Epidermal melanocyte (primary cell): ENCODE results near the gene ARHGEF37.
"Not testable (repeated sequence)": the region's sequence is repeated elsewhere in the genome, so short reads cannot be mapped to it uniquely, and the experiment has no call there.

Experiments used
- DNase-seq: peaks from one replicate; pipeline ENCODE4 v3.0.0; 2011; ENCODE audit warnings: low spot score; ENCODE audit not compliant: insufficient read length

Gene ARHGEF37, protein sequence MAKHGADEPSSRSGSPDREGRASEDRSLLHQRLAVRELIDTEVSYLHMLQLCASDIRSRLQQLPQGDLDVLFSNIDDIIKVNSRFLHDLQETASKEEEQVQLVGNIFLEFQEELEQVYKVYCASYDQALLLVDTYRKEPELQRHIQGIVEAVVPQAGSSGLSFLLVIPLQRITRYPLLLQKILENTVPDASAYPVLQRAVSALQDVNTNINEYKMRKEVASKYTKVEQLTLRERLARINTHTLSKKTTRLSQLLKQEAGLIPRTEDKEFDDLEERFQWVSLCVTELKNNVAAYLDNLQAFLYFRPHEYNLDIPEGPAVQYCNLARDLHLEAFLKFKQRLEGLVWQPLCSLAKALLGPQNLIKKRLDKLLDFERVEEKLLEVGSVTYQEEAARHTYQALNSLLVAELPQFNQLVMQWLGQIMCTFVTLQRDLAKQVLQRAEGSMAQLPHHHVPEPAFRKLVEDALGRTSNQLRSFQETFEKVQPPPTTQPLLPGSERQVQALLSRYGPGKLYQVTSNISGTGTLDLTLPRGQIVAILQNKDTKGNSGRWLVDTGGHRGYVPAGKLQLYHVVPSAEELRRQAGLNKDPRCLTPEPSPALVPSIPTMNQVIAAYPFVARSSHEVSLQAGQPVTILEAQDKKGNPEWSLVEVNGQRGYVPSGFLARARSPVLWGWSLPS

GRCh38 chr5:149581192-149581861 lies at the start of gene ARHGEF37:
Gene ARHGEF37 (plus strand): TSS chr5:149581498. CDS start chr5:149597770, 16,272 bp downstream.
- no peak for DNase-seq

GRCh38 chr5:149532413-149532812 lies 48.9 kb upstream of the ARHGEF37 start:
- DNase-seq = no peak

DNA sequence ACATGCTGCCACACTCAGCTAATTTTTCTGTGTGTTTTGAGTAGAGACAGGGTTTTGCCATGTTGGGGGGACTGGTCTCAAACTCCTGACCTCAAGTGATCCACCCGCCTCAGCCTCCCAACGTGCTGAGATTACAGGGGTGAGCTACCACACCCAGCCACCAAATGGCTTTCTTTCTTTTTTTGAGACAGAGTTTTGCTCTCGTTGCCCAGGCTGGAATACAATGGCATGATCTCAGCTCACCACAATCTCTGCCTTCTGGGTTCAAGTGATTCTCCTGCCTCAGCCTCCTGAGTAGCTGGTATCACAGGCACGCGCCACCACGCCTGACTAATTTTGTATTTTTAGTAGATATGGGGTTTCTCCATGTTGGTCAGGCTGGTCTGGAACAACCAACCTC lies 45.5 kb upstream of the ARHGEF37 start:
- DNase-seq = not testable (repeated sequence)

DNA sequence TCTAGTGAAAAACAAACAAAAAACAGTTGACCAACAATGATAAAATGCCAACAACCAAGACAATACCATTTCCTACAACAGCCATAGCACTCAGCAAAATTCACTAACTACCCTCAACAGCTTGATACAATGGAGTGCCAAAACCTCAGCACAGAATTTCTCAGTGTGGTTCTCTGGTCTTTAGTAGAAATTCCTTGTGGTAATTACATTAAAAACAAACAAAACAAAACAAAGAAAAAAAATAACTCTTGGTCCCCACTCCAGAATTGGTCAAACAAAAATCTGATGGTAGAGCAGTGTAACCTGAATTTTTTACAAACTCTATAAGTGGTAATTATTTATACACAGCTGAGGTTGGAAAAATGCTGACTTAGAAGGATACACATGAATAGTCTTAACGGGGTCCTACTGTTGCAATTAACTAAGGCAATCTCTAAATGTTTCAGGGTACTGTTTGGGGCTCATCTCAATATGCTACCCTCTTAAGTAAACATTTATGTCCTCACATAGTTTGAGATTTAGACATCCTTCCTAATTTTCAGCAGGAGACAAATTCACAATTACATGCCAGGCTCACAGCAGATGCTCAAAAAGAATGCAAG lies 43.8 kb upstream of the ARHGEF37 start:
- DNase-seq = no peak

DNA sequence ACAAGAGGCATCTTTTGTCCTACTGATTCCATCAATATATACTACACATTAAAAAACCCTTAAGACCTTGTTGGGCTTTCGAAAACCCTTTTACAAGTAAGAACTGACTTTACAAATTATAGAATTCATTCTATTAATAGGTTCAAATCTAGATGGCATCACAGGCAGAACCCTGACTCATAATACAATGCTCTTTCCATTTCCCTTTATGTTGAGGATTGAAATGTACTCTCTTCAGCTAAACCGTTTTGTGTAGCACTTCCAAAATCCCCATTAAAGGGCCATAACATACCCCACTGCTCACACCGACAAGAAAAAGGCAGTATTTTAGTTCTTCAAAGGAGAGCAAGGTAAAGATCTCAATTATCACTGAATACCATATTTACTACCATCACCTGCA lies 41.2 kb upstream of the ARHGEF37 start:
- no peak for DNase-seq

- DNase-seq = no peak
Observed at GRCh38 chr5:149541893-149542292, 39.4 kb upstream of the ARHGEF37 start.

DNA sequence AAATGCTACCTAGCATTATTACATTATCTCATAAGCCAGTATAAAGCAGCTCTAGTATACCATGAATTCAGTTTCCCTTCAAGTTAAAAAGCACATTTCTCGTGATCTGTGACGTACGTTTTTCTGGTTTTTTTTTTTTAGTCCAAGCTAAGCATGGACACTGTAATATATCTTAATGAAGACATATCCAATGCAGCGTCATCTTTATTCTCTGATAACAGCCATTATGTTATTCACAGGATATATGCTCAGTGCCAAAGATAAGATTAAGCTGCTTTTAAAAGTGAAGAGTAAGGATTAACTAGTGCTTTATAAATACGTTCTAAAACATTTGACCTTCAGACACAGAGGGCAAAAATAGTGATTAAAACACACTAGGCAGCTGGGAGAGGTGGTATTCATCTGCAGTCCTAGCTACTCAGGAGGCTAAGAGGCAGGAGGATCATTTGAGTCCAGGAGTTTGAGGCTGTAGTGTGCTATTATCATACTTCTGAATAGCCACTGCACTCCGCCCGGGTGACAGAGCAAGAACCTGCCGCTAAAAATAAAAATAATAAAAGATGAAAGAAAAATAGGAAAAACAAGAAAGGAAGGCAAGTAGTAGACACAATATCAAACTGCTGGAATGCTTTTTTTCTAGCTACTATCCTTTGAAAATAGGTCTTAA lies 37.8 kb upstream of the ARHGEF37 start:
- DNase-seq = no peak

GRCh38 chr5:149544028-149544420 lies 37.3 kb upstream of the ARHGEF37 start:
- no peak for DNase-seq

- DNase-seq = no peak
Observed at GRCh38 chr5:149545327-149545726, 36.0 kb upstream of the ARHGEF37 start.

DNA sequence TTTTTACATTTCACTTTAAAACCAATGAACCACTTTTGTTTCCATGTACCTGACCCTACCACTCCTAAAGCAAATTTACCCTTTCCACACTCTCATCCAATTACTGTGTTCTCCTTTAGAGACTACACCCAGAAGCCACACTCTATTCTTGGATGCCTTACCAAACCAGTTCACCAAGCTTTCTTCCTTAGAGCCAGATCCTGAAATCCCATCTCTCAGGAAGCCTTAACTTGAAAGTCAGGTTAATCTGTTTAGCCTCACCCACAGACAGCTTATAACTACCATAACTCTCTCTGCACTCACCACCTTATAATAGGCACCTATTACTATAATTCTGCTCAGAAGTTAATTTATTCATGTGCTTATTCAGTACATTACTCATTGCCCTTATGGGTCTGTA lies 34.3 kb upstream of the ARHGEF37 start:
- no peak for DNase-seq

- no peak for DNase-seq
Observed at GRCh38 chr5:149549461-149550267, 31.6 kb upstream of the ARHGEF37 start.

DNA sequence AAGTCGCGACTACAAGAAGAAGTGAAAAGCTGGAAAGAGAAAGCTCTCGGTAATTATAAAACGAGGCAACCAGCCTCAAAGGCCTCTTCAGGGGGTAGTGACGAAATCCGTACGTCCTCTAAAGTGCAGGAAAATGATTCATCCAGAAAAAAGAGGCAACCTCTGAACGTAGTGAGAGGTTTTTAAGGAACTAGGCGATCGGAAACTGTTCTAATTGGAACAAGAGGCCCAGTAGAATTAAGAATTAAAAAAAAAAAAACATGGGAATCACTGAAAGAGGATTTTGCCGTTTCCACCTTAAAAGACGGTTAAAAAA lies 31.1 kb upstream of the ARHGEF37 start:
- DNase-seq = no peak

DNA sequence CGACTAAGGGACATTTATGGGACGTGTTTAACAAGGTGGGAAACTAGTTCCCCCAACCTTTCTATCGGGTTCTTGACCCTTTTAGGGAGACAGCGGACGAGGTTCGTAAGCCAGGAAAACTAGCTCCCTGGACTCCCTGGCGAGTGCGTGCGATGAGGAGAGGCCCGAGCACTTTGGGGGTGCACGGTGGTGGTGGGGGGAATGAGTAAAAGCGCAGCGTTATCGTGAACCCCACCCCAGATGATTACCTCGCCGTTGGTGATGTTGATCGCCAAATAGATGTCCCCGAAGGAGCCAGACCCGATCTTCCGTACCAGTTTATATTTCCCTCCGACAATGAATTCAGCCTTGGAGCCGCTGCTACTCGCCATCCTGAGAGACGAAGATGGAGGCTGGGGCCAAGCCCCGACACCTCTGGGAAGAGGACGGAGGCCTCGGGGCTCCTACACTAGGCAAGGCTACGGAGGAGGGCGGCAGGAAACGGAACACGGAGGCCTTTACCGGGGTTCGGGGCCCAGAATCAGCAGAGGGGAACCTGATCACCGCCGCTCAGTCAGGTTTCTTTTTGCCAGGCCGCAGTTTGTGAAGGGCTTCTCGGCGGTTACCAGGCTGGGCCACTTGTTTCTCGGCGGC lies 30.6 kb upstream of the ARHGEF37 start:
- DNase-seq = no peak

- DNase-seq = peak; percentile 96
Observed at GRCh38 chr5:149551227-149552037, 29.9 kb upstream of the ARHGEF37 start, which contains the start of gene CSNK1A1. Gene CSNK1A1 (minus strand): TSS chr5:149551439. CDS start chr5:149550964, 475 bp downstream.

GRCh38 chr5:149552038-149552494 lies 29.2 kb upstream of the ARHGEF37 start:
- no peak for DNase-seq

GRCh38 chr5:149552553-149553160 lies 28.6 kb upstream of the ARHGEF37 start:
- DNase-seq = no peak

DNA sequence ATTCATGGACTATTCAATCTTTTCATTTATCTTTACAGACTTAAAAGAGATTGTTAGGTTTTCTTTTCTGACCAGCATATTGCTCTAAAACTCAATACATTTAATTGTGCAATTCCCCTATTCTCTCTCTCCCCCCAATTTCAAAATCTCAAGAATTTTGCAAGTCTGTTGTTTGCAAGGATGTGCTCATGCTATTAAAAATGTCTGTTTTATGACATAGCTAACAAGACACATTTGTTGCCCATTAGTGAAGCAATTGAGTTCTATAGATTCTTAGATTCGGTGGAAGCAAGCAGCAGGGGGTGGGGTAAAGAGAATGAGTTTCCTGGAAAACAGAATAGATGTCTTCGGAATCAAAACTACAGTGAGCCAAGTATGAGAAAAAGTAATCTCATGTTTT lies 21.6 kb upstream of the ARHGEF37 start:
- no peak for DNase-seq

DNA sequence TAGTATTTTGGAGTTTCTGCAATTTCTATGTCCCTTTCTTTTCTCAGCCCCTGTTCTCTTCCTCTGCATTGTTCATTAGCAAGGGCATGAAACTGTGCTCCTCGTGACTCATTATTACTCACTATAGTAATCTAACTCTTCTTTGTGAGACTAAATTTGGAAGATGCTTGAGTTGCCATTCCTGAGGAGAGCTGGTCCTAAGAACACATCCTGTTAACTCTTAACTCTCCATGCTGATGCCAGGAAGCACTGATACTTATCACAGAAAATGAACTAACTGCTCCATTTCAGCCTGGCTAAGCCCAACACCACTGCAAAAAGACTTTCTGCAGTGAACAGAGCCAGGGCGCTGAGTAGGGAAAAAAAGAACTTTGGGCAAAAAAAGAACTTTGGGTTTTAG lies 19.4 kb upstream of the ARHGEF37 start:
- no peak for DNase-seq

GRCh38 chr5:149563466-149563865 lies 17.8 kb upstream of the ARHGEF37 start:
- DNase-seq = no peak
